Measurements from ENCODE around the gene XYLT2.

The XYLT2 gene

DNA sequence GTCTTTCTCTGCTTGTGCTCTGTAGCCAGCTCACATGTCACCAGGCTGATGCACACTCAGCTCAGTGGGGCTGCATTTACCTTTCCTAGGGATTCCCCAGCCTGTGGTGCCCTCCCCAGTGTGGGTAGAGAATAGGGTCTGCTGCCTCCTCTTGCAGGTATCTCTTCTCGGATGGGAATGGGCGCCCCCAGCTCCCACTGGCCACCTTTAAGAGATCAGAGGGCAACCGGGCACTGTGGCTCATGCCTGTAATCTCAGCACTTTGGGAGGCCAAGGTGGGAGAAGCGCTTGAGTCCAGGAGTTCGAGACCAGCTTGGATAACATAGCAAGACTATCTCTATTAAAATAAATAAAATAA is 3.3 kb downstream of the XYLT2 start:
- no peak for DNase-seq

DNA sequence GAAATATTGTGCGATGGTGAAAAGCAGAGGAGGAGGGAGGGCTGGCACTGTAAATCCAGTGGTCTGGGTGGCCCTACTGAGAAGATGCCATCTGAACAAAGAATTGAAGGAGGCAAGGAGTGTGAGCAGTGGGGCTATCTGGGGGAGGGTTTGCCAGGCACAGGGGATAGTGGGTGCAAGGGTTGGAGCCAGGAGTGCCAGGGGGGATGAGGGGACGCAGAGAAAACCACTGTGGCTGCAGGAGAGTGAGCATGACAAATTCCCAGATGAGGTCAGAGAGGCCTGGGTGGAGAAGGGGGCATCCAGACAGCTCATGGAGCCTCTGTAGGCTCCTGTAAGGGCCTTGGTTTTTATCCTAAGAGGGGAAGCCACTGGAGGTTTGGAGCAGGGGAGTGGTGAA is 4.8 kb downstream of the XYLT2 start:
- no peak for DNase-seq

DNA sequence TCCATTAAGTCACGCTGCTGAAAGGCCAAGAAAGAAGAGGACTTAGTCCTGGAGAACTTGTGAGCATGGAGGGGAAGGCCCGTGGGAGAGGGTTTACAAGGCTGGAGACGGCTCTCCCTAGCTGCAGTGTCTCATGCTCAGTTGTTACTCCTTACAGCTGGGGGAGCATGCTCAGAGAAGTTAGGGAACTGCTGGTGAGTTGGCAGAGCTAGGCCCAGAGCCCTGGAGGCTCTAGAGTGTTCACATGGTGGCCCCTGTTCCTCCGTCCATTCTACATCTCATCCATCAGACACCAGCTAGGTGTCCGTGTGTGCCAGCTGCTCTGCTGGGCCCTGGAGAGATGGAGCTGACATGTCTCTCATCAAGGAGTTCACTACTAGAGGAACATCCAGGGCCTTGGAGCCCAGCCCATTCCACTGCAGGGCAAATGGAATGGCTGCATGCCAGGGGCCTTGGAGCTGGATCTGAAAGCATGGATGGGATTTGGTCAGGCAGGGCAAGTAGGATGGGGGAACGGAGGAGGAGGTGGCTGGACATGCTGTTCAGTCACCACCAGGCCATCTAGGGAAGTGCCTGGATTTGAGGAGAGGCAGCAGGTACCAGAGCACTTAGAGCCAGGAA is 6.3 kb downstream of the XYLT2 start:
- DNase-seq = no peak

DNA sequence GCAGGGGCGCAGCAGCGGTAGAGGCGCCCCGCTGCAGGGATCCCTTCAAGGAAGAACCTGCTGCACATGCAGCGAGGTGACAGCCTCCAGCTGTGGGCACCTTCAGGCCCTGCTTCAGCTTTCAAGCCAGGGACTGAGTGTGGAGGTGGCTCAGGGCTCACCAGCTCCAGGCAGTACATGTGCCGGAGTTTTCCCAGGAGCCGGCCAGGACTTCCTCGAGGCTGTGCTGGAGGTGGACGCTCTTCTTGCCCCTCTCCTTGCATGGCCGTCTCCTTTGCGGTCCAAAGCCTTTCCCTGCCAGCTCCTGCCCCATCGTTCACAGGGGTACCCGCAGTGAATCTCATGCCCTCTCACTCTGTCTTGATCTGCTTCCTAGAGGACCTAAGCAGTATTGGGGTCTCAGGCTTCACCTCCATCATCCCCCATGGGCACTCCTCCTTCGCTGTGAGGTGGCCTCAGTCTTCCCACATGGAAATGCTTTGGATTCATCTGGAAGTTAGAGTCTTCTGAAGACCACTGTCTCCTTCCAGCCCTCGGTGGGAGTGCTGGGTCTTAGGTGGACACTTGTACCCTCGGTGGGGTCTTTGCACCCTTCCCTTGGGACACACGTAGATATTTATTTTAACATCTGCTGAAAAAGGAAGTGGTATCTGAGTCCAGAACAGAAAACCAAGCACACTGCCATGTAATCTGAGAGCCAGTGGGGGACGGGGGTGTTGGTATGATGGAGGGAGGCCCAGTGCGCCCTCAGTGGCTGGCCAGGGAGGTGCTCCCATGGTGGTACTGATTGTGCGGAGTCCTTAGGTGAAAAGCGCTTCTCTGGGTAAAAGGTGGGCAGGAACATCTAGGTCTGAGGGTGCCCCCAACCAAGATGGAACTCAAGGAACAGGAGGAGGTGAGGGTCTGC is 7.0 kb downstream of the XYLT2 start:
- DNase-seq = no peak

DNA sequence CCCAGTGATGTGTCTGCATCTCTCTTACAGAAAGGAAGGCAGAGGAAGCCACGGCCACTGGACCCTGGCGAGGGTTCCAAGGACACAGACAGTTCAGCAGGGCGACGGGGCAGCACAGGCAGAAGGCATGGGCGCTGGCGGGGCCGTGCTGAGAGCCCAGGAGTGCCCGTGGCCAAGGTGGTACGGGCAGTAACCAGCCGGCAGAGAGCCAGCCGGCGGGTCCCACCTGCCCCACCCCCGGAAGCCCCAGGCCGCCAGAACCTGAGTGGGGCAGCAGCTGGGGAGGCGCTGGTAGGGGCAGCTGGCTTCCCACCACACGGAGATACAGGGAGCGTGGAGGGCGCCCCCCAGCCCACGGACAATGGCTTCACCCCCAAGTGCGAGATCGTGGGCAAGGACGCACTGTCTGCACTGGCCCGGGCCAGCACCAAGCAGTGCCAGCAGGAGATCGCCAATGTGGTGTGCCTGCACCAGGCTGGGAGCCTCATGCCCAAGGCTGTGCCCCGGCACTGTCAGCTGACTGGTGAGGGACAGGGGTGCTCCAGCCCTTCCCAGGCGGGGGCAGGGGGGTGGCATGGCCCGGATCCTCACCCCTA is 7.8 kb downstream of the XYLT2 start:
- DNase-seq = no peak

DNA sequence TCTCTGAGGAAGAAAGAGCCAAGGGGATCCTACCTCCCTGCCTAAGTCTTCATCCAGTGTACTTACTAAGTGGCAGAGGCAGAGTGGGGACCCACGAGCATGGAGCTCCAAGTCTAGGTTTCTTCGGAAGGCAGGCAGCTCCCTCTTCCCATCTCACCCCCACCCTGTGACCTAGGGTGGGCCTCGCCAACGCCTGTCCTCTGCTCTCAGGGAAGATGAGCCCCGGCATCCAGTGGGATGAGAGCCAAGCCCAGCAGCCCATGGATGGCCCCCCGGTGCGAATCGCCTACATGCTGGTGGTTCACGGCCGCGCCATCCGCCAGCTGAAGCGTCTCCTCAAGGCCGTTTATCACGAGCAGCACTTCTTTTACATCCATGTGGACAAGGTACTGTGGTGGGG is 8.3 kb downstream of the XYLT2 start:
- no peak for DNase-seq

DNA sequence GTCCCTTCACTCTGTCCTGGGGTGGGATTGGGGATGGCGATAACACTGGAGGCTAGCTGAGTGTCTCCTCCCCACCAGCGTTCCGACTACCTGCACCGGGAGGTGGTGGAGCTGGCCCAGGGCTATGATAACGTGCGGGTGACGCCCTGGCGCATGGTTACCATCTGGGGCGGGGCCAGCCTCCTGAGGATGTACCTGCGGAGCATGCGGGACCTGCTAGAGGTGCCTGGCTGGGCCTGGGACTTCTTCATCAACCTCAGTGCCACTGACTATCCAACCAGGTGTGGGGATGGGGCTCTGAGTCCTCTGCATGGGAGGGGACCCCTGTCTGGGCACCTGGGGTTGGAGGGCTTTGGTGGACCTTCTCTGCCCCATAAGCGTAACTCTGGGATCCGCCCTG is 8.8 kb downstream of the XYLT2 start:
- DNase-seq = no peak

DNA sequence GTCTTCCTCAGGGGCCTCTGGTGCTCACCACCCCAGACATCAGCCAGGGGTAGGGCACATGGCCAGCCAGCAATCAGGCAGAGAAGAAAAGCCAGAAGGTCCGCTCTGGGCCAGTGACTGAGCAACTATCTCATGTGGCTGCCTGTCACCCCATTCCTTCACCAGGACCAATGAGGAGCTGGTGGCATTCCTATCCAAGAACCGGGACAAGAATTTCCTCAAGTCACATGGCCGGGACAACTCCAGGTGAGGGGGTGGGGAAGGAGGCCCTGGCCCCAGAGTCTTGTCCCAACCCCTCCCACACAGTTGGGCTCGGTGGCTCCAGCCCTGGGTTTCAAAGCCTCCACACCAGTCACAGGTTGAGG is 9.4 kb downstream of the XYLT2 start:
- DNase-seq = no peak

DNA sequence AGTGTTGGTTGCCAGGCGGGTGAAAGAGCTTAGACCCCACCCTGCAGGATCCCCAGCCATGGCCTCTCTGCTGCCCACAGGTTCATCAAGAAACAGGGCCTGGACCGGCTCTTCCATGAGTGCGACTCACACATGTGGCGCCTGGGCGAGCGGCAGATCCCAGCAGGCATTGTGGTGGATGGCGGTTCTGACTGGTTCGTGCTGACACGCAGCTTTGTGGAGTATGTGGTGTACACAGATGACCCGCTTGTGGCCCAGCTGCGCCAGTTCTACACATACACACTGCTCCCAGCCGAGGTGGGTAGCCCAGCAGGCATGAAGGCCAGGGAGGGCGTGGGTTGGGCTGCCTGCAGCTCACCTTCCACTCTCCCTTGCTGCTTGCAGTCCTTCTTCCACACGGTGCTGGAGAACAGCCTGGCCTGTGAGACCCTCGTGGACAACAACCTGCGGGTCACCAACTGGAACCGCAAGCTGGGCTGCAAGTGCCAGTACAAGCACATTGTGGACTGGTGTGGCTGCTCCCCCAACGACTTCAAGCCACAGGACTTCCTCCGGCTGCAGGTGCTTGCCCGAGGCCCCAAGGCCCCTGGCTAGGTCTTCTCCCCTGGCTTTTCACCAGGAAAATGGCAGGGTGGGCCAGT is 9.9 kb downstream of the XYLT2 start:
- no peak for DNase-seq

DNA sequence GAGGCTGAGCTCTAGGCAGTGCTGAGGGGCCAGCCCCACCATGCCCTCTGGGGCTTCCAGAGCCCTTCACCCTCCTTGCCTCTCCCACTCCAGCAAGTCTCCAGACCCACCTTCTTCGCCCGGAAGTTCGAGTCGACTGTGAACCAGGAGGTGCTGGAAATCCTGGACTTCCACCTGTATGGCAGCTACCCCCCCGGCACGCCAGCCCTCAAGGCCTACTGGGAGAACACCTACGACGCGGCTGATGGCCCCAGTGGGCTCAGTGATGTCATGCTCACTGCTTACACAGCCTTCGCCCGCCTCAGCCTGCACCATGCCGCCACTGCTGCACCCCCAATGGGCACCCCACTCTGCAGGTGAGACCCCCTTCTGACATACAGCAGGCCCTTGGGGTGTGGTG is 10.5 kb downstream of the XYLT2 start:
- no peak for DNase-seq

DNA sequence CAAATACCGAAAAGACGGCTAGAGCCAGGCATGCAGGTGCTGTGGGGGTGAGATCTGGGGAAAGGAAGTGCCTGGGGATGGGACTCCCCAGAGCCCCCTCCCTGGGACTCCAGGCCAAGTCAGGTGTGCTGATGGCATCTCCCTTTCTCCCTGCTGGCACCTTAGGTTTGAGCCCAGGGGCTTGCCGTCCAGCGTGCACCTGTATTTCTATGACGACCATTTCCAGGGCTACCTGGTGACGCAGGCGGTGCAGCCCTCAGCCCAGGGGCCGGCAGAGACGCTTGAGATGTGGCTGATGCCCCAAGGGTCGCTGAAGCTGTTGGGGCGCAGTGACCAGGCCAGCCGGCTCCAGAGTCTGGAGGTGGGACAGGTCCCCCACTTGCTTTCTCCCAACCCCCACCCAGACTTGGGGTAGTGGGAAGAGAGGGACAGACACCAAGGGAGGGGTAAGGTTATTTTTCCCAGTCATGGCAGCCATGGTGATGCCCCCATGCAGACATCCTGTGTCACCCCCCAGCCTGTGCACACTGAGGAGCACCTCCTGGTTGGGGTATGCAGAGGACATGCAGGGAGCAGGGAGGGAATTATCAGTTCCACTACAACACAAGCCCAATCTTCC is 11.1 kb downstream of the XYLT2 start:
- DNase-seq = no peak

DNA sequence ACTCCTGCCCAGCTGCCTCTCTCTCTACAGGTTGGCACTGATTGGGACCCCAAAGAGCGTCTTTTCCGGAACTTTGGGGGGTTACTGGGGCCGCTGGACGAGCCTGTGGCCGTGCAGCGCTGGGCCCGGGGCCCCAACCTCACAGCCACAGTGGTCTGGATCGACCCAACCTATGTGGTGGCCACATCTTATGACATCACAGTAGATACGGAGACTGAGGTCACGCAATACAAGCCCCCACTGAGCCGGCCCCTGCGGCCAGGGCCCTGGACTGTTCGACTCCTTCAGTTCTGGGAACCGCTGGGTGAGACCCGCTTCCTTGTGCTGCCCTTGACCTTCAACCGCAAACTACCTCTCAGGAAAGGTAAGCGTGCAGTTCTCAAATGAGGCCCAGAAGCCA is 12.3 kb downstream of the XYLT2 start:
- no peak for DNase-seq

DNA sequence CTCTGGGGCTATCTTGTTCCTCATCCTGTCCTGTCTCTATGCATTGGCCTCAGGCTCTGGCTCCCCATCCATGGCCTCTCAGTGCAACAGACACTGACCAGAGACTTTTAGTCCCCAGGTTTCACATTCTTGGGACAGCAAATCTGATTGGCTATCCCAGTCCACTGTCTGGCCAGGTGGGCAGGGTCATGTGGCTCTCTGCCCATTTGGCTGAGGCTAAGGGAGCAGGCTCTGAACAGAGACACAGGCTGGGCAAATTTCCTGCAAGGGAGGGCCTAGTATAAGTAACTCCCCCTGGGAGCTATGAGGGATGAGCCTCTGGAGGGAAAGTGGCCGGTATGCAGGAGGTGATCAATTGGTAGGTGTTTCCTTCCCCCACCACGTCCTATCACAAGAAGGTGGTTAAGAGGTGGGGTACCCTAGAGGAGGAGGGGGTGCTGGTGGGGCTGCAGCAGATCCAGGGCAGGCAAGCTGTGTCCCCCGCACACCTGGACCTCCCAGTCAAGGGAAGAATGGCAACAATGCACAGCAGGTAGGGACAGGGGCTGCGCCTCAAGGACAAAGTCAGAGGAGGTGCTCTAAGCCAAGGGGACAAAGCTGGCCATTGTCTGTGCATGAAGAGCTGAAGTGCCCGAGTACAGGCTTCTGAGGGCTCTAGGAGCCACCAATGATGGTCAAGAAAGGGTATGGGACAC is 13.2 kb downstream of the XYLT2 start:
- no peak for DNase-seq

DNA sequence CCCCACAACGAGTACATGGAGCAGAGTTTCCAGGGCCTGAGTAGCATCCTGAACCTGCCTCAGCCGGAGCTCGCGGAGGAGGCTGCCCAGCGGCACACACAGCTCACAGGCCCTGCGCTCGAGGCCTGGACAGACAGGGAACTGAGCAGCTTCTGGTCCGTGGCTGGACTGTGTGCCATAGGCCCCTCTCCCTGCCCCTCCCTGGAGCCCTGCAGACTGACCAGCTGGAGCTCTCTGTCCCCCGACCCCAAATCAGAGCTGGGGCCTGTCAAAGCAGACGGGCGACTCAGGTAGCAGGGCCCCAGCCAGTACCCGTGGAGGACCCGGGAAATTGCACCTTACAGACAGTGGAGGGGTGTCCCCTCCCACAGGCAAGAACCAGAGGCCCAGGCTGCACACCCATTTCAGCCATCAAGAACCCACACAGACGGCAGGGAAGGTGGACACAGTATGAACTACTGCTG is 14.1 kb downstream of the XYLT2 start:
- DNase-seq = no peak

DNA sequence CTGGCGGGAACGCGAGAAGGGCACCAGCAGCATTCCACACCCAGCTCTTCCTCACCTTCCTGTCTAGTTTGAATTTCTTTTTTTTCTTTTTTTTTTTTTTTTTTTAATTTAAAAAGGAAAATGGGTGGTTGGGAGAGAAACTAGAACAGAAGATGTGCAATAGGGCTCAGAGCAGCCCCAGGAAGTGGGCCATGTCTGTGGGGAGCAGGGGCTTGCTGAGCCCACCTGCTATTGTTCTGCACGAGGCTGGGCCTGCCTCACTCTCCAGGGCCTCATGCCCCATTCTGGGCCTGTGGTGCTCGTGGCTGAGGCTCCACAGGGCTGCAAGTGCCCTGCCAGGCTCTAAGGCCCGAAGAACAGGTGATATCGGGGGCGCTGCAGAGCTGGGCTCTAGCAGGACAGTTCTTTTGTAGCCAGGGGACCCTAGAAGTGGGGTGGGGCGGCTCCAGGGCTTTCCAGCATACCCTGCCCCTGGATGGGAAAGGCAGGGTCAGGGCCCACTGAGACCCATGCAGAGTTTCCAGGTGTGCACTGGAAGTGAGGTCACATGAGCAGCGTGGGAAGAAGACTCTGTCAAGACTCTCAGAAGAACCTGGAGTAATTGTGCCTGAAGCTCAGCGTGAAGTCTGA is 14.7 kb downstream of the XYLT2 start:
- no peak for DNase-seq

DNA sequence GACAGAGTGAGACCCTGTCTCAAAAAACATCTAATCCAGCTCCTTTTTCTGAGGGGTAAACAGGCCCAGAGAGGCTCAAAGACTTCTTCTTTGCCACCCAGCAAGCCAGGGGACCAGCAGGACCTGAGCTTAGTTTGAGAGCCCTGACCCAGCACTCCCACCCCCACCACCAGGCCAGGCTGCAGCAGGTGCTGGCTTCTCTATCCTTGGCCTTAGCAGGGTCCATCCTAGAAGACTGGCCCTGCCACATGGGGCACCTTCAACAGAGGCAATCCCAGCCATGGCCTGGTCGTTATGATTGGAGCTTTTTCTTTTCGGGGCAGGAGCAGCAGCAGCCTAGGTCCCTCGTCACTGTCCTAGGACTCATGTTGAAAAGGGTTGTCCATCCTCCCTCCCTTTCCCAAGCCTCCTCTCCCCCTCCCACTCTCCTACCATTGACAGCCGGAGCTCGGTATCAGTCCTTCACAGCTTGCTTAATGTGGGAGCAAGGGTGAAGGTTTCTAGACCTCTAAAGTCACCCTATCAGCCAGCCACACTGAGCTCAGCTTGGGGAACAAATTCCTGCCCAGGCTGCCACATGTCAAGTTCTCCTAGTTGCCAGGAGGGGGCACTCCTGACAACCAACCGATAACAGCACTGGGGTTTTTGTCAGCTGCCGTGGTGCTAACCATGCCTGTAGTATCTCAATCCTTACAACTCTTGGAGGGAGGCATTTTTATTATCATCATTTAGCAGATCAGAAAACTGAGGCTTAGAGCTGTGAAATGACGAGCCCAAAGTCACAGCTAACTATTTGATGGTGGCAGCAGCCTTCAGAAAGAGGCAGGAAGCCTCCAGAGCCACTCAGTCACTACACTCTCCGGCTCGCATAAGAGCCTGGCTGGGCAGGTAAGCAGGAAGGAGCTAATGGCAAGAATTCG is 15.9 kb downstream of the XYLT2 start:
- DNase-seq = peak; percentile 59

DNA sequence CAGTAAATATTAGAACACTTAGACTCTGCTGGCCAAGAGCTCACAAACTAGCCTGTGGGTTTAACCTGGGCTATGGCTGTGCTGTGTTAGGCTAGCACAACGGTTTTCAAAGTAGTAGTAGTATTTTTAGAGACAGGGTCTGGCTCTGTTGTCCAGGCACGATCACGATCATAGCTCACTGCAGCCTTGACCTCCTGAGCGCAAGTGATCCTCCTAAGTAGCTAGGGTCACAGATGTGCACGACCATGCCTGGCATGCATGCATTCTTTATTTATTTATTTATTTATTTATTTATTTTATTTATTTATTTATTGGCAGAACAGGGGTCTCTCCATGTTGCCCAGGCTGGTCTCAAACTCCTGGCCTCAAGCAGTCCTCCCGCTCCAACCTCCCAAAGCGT is 16.7 kb downstream of the XYLT2 start:
- DNase-seq = no peak

DNA sequence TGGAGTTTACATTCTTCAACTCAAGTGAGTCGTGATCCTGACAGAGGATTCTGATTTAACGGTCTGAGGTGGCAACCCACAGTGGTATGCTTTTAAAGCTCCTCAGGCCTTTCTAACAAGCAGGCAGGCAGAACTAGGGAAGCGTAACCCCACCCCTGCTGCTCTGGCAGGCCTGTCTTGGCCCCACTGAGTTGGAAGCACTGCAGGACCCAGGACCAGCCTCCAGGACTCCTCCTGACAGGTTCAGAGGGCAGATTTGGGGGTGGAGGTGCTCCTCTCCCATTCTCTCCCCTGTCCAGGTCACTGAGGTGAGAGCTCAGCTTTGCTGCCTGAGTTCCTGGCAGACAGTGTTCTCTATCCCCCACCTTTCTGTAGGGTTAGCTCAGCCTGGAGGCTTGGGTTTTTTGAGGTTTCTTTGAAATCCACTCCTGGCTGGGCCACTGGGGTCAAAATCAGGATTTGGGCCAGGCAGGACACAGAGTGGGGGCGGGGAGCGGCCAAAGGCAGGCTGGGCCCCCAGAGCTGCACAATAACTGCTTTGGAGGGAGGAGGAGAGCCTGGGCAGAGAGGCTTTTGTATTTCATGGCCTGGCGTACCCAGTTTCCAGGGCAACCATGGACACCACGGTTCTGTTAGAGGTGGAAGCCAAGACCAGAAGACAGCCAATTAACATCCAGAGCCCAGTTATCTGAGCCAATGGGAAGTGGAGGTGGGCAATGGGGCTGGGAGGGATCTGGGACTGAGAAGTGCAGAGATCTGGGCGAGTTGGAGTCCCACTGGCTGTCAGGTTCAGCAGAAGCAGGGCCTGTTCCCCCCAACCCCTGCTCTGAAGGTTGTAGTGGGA is 17.5 kb downstream of the XYLT2 start:
- DNase-seq = no peak

DNA sequence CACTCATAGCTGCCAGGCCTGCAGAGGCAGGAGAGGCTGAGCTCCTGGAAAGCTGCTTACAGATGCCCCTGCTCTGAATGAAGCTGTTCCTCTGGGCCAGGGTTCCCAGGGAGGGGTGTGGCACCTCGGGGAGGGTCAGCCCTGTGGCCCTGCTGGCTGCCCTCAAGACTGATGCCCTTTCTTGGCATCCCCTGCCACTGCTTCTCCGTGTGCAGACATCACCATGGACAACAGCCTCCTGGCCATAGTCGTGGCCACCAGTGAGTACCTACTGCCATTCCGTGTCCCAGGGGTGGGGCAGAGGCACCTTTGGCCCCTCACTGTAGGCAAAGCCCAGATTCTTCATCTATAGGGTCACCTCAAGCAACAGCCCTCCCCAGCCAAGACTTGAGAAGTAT is 18.1 kb downstream of the XYLT2 start:
- DNase-seq = no peak

DNA sequence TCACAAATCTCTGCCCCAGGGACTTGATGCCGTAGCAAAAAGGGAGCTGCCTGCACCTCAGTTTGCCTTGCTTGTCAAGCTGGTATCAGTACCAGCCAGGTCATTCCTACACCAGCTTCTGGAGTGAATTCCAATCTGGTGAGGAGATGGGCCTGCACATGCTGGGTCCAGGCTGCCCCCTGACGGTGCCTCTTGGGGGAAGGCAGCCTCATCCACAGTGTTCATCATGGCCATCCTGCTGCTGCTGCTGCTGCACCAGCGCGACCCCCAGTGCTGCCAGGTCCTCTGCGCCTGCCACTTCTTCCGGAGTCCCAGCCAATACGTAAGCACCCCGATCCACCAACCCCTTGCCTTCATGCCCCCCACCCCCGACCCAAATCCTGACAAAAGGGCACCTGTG is 18.8 kb downstream of the XYLT2 start:
- peak; percentile 39 for DNase-seq
